Panc1 (cell line): ENCODE measurements around the gene UBE2E2. TPM values are rescaled to one million over a fixed set of nuclear protein-coding genes. Genes with fewer than 3 reads are reported as not detected.

ENCODE experiments used
- ATAC-seq: fragments of 200-7000 bp; cut with Tn5 transposase; 2 replicates; pipeline ENCODE4 v1.9.1; 2020; ENCODE audit warnings: mild to moderate bottlenecking, moderate library complexity
- BruUV-seq: library from RNA; stranded (reverse); fragments of 400-500 nt; replicated peaks from 2 replicates; lab custom pipeline; 2021; lab: Mats Ljungman, UMichigan
- CTCF ChIA-PET: fragments of 300-600 bp; sonication (Branson Sonifier 250); formaldehyde crosslinking; loops from one replicate; lab custom pipeline; 2022; ENCODE audit warnings: antibody characterized with exemption; lab: Charles Lee
- POLR2A ChIA-PET: fragments of 300-600 bp; sonication (Branson Sonifier 250); formaldehyde crosslinking; loops from one replicate; lab custom pipeline; 2022; ENCODE audit warnings: antibody characterized with exemption; lab: Charles Lee
- DNase-seq: peaks from one replicate; pipeline ENCODE4 v3.0.0-alpha.2; 2010; ENCODE audit warnings: low read depth, low spot score
- H3K27ac ChIP-seq: 2 replicates; pipeline ENCODE4 v1.5.1; 2011; ENCODE audit warnings: mild to moderate bottlenecking, low read length, inconsistent platforms
- H3K27me3 ChIP-seq: fragments of 200-500 bp; sonication (Bioruptor generic); 2 replicates; pipeline ENCODE4 v1.6.0; 2014; ENCODE audit warnings: low read length, inconsistent platforms; ENCODE audit not compliant: control insufficient read depth, insufficient read depth
- H3K36me3 ChIP-seq: fragments of 200-500 bp; sonication (Bioruptor generic); 2 replicates; pipeline ENCODE4 v1.5.1; 2014; ENCODE audit warnings: inconsistent platforms, mild to moderate bottlenecking, low read length, moderate library complexity; ENCODE audit not compliant: control insufficient read depth, insufficient read depth
- H3K4me1 ChIP-seq: 2 replicates; pipeline ENCODE4 v1.5.1; 2011; ENCODE audit warnings: inconsistent platforms, mild to moderate bottlenecking, low read length, moderate library complexity; ENCODE audit not compliant: control insufficient read depth, insufficient read depth
- H3K4me3 ChIP-seq, 2 experiments: 2 replicates each; pipeline ENCODE4 v1.5.1; 2011 to 2012; ENCODE audit warnings: low read depth in 2 of 2, low read length in 2 of 2, mild to moderate bottlenecking in 2 of 2, inconsistent platforms in 1 of 2, moderate library complexity in 1 of 2
- H3K9me3 ChIP-seq: fragments of 200-500 bp; sonication (Bioruptor generic); 2 replicates; pipeline ENCODE4 v1.5.1; 2014; ENCODE audit warnings: low read depth, mild to moderate bottlenecking, inconsistent platforms, low read length, moderate library complexity; ENCODE audit not compliant: control insufficient read depth, insufficient read depth
- POLR2AphosphoS5 ChIP-seq: IDR thresholded peaks from 2 replicates; pipeline ENCODE4 v1.6.1; 2012; ENCODE audit warnings: mild to moderate bottlenecking, low read depth, low read length, moderate library complexity
- SIN3A ChIP-seq: IDR thresholded peaks from 2 replicates; pipeline ENCODE4 v1.6.1; 2012; ENCODE audit warnings: low read depth, mild to moderate bottlenecking, low read length, moderate library complexity, borderline replicate concordance; ENCODE audit not compliant: insufficient read depth
- TCF7L2 ChIP-seq: IDR thresholded peaks from 2 replicates; pipeline ENCODE4 v1.6.1; 2011; ENCODE audit warnings: mild to moderate bottlenecking, low read depth, low read length, inconsistent platforms
- in situ Hi-C: cut with HindIII; loops from 2 replicates; pipeline ENCODE4 v1.10.0; 2016; ENCODE audit warnings: low sequenced_read_pairs, low pct_unique_long_range_greater_than_20kb
- intact Hi-C: fragments of 100-400 bp; cut with micrococcal nuclease; formaldehyde crosslinking; loops from one replicate; pipeline ENCODE4 v1.10.0; 2022; ENCODE audit not compliant: unreplicated experiment
- total RNA-seq: library from RNA; stranded (reverse); gene quantifications from one replicate; pipeline ENCODE4 v1.2.1, GENCODE V29; 2021; ENCODE audit not compliant: unreplicated experiment
- TF ChIP-seq, protein P1 (sequence below), 2 experiments: IDR thresholded peaks; 2 replicates each; pipeline ENCODE4 v1.6.1; 2011 to 2012; ENCODE audit warnings: low read depth in 2 of 2, control low read depth in 1 of 2, low read length in 1 of 2, mild to moderate bottlenecking in 1 of 2, moderate library complexity in 1 of 2; ENCODE audit not compliant: insufficient read depth in 1 of 2
- TF ChIP-seq, protein P2 (sequence below): fragments of 450-650 bp; IDR thresholded peaks from 2 replicates; pipeline ENCODE4 v1.5.1; 2017; ENCODE audit warnings: mild to moderate bottlenecking

UBE2E2 gene
- total RNA-seq, 1 experiment from 2014 or later = 38.2 TPM

- H3K27me3 ChIP-seq = no peaks in the 10 kb centered on the region
- no peak overlapping the region for H3K27ac ChIP-seq
- intact Hi-C loops (no loop called here), in situ Hi-C loops (no loop called here)
- ATAC-seq (no peak), DNase-seq (no peak)
- ChIA-PET CTCF (no interaction called here), POLR2A (no interaction called here)
- no peaks in the 10 kb centered on the region for H3K36me3 ChIP-seq
- no peak overlapping the region for H3K4me3 ChIP-seq
- H3K9me3 ChIP-seq = no peaks in the 10 kb centered on the region
- no peak for TF ChIP-seq SIN3A
- no TSS peak for BruUV-seq
- no peaks in the 10 kb centered on the region for H3K4me1 ChIP-seq
Observed at GRCh38 chr3:23157331-23157730, 45.8 kb upstream of the UBE2E2 start.

DNA sequence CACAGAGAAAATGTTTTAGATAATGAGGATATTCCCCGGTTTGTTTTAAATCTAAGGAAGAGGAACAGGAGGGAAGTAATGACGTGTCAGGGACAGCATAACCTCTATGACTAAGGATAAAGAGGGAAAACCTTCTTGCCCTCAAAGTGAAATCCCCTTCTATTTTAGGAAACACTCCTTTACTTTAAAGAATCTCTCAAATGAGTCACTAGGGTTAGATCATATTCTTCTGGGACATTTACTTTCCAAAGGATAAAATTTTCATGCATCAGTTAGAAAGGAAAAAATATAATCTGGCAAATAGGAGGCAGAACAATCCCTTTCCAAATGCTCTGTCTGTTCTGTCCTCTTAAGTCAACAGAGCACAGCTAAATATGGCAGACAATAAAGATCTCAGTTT lies 43.2 kb upstream of the UBE2E2 start:
- in situ Hi-C loops = no loop called here
- Histone ChIP-seq H3K4me1 (no peaks in the 10 kb centered on the region), H3K27me3 (no peaks in the 10 kb centered on the region), H3K36me3 (no peaks in the 10 kb centered on the region), H3K9me3 (no peaks in the 10 kb centered on the region), H3K4me3 (no peak overlapping the region), H3K27ac (no peak overlapping the region)
- ChIA-PET POLR2A (no interaction called here), CTCF (no interaction called here)
- no TSS peak for BruUV-seq
- ATAC-seq (no peak), DNase-seq (peak; percentile 45)
- intact Hi-C loops = no loop called here
- no peak for TF ChIP-seq POLR2AphosphoS5
- TF ChIP-seq, protein P1, sequence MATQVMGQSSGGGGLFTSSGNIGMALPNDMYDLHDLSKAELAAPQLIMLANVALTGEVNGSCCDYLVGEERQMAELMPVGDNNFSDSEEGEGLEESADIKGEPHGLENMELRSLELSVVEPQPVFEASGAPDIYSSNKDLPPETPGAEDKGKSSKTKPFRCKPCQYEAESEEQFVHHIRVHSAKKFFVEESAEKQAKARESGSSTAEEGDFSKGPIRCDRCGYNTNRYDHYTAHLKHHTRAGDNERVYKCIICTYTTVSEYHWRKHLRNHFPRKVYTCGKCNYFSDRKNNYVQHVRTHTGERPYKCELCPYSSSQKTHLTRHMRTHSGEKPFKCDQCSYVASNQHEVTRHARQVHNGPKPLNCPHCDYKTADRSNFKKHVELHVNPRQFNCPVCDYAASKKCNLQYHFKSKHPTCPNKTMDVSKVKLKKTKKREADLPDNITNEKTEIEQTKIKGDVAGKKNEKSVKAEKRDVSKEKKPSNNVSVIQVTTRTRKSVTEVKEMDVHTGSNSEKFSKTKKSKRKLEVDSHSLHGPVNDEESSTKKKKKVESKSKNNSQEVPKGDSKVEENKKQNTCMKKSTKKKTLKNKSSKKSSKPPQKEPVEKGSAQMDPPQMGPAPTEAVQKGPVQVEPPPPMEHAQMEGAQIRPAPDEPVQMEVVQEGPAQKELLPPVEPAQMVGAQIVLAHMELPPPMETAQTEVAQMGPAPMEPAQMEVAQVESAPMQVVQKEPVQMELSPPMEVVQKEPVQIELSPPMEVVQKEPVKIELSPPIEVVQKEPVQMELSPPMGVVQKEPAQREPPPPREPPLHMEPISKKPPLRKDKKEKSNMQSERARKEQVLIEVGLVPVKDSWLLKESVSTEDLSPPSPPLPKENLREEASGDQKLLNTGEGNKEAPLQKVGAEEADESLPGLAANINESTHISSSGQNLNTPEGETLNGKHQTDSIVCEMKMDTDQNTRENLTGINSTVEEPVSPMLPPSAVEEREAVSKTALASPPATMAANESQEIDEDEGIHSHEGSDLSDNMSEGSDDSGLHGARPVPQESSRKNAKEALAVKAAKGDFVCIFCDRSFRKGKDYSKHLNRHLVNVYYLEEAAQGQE (IDR thresholded peaks at IDR 0.05; ENCODE audit: insufficient read depth in 1 of 2, low read depth in 2 of 2, low read length in 1 of 2) = no peak
- TF ChIP-seq TCF7L2 = no peak
- TF ChIP-seq SIN3A = no peak
- TF ChIP-seq, protein P2, sequence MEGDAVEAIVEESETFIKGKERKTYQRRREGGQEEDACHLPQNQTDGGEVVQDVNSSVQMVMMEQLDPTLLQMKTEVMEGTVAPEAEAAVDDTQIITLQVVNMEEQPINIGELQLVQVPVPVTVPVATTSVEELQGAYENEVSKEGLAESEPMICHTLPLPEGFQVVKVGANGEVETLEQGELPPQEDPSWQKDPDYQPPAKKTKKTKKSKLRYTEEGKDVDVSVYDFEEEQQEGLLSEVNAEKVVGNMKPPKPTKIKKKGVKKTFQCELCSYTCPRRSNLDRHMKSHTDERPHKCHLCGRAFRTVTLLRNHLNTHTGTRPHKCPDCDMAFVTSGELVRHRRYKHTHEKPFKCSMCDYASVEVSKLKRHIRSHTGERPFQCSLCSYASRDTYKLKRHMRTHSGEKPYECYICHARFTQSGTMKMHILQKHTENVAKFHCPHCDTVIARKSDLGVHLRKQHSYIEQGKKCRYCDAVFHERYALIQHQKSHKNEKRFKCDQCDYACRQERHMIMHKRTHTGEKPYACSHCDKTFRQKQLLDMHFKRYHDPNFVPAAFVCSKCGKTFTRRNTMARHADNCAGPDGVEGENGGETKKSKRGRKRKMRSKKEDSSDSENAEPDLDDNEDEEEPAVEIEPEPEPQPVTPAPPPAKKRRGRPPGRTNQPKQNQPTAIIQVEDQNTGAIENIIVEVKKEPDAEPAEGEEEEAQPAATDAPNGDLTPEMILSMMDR = no peak

DNA sequence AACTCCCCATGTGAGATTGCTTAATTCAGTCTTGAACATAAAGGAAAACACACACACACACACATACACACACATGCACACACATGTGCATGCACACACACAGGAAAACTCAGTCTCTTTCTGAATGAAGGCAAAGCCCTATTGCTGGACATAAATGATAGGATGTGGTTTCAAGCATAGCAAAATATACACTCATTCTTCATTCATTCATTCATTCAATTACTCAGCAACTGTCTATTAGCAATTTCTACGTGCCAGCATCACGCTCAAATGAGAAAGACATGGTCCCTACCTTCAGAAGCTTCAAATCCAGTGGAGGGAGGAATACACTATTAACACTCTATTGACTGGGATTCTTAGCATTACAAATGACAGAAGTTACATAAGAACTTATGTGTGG lies 41.8 kb upstream of the UBE2E2 start:
- POLR2A ChIA-PET = interaction anchor here (0.5 kb wide), 1 partner anchor 19 kb away, joined by 13 read pairs; no protein-coding TSS in a partner anchor

More for the DNA sequence above, 41.8 kb upstream of the UBE2E2 start:
- ATAC-seq (no peak), DNase-seq (no peak)
- no peak for TF ChIP-seq SIN3A
- no peak for TF ChIP-seq POLR2AphosphoS5
- TF ChIP-seq TCF7L2 = no peak
- TF ChIP-seq, protein P2 = no peak
- TF ChIP-seq, protein P1 (IDR thresholded peaks at IDR 0.05; ENCODE audit: insufficient read depth in 1 of 2, low read depth in 2 of 2, low read length in 1 of 2) = no peak
- intact Hi-C loops = no loop called here
- in situ Hi-C loops = no loop called here
- no peak overlapping the region for H3K27ac ChIP-seq
- H3K9me3 ChIP-seq = no peaks in the 10 kb centered on the region
- CTCF ChIA-PET = no interaction called here
- H3K4me1 ChIP-seq = no peaks in the 10 kb centered on the region
- no peaks in the 10 kb centered on the region for H3K27me3 ChIP-seq
- no peak overlapping the region for H3K4me3 ChIP-seq
- H3K36me3 ChIP-seq = no peaks in the 10 kb centered on the region
- no TSS peak for BruUV-seq
